Fibroblast of pulmonary artery (primary cell): Measurements from ENCODE around the gene DUOX1.

Source experiments
- DNase-seq: peaks from one replicate; pipeline ENCODE4 v3.0.0-alpha.2; 2010; ENCODE audit warnings: low read depth
- H3K4me3 ChIP-seq: replicated peaks from 2 replicates; pipeline ENCODE4 v1.5.1; 2011; ENCODE audit warnings: low read depth, mild to moderate bottlenecking, control low read depth, low read length, moderate library complexity
- TF ChIP-seq, protein P1 (sequence below): IDR thresholded peaks from 2 replicates; pipeline ENCODE4 v1.5.1; 2011; ENCODE audit warnings: mild to moderate bottlenecking, control low read depth, low read length, inconsistent platforms; ENCODE audit errors: missing control alignments

DUOX1 gene

DNA sequence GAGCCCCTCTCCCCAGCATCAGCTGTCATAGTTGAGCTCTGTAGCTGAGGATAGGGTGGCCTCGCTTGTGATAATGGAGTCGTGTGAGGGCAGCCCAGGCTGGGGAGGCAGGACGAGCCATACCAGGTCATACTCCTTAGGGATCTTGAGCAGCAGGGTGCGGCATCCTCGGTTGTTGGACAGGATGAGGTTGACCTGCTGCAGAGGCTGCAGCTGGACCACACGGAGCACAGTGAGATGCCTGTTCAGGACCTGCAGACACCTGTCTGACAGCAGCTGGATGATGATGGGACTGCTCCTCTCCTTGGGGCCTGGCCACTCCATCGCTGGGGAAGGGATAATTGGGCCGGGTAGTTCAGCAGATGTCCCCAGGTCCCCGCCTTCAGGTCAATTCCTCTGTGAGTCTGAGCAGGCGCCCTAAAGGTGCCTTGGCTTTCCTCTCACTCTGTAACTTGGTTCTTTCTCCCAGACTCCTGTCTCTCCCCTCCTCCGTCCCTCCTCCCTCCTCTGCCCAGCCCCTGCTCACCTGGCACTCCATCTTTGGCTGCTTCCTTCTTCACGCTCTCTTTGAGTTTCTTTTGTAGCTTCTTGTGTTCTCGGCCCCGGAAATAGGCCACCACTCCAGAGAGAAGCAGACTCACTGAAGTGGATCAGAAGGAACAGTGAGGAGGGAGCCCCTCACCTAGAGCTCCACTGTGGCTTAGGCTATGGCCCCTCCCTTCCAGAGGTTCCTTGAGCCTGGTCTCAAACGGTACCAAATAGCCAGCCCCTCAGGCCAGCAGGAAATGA is 23.6 kb upstream of the DUOX1 start:
- no peak overlapping the region for H3K4me3 ChIP-seq
- TF ChIP-seq, protein P1, sequence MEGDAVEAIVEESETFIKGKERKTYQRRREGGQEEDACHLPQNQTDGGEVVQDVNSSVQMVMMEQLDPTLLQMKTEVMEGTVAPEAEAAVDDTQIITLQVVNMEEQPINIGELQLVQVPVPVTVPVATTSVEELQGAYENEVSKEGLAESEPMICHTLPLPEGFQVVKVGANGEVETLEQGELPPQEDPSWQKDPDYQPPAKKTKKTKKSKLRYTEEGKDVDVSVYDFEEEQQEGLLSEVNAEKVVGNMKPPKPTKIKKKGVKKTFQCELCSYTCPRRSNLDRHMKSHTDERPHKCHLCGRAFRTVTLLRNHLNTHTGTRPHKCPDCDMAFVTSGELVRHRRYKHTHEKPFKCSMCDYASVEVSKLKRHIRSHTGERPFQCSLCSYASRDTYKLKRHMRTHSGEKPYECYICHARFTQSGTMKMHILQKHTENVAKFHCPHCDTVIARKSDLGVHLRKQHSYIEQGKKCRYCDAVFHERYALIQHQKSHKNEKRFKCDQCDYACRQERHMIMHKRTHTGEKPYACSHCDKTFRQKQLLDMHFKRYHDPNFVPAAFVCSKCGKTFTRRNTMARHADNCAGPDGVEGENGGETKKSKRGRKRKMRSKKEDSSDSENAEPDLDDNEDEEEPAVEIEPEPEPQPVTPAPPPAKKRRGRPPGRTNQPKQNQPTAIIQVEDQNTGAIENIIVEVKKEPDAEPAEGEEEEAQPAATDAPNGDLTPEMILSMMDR: no peak
- no peak for DNase-seq

DNA sequence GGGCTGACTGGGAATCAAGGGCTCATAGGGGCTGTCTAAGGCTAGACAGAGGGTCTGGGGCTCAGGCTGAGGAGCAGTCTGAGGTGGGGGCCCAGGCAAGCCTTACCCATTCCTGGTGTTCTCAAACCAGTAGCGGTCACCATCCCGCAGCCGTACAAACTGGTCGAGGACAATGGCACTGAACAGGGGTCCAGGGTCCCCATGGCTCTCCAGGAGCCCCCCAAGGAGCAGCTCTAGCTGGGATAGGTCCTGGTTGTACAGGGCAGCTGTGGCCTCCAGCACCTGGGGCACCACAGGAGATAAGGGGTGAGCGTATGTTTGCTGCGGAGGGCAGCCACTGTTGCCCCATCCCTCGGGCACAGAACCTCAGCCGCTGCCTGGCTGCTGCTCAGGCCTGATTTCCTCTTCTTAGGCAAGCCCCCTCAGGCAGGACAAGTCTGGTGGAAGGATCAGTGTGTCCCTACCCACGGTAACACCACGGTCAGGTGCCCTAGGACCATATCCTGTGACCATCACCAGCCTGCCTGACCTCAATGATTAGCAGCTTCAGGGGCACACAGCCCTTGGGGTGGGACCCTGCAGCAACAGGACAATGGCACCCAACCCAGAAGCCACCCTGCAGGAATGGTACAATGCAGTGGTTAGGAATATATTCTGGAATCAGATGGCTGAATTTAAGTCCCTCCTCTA is 21.7 kb upstream of the DUOX1 start:
- H3K4me3 ChIP-seq: no peak overlapping the region
- TF ChIP-seq, protein P1: no peak
- DNase-seq: no peak

- H3K4me3 ChIP-seq: no peak overlapping the region
- DNase-seq: no peak
- TF ChIP-seq, protein P1: no peak
Observed at GRCh38 chr15:45110256-45110820, 19.5 kb upstream of the DUOX1 start.

DNA sequence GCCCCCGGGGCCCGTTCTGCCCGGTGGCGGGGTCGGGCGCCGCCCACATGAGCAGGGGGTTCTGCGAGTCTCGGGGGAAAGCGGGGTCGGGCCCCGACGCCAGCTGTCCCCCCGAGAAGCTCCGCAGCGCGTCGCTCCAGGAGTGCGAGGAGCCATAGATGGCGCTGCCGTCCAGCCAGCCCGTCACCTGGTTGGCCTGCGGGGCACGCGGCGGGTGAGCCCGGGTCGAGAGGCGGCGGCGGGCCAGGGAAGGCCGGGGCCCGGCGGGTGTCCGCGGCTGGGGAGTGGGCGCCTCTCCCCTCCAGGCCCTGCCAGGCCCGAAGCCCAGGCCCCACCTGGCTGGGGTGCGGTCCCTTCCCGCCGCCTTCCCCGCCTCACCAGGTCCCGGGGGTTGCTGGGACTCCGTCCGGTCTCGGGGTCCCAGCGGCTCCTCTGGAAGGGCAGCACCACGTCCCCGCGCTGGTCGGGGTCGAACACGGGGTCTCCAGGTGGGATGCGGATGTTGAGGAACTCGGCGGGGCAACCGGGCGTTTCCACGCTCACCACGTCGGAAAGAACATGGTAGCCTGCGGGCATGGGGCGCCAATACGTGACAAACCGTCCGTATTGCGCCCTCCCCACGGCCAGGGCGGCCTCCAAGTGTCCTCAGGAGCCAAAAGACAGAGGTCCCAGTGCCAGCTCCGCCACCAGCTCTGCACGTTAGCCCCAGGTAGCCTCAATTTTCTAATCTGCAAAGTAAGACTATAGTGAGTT is 18.2 kb upstream of the DUOX1 start:
- H3K4me3 ChIP-seq: no peak overlapping the region
- no peak for DNase-seq
- TF ChIP-seq, protein P1: no peak

DNA sequence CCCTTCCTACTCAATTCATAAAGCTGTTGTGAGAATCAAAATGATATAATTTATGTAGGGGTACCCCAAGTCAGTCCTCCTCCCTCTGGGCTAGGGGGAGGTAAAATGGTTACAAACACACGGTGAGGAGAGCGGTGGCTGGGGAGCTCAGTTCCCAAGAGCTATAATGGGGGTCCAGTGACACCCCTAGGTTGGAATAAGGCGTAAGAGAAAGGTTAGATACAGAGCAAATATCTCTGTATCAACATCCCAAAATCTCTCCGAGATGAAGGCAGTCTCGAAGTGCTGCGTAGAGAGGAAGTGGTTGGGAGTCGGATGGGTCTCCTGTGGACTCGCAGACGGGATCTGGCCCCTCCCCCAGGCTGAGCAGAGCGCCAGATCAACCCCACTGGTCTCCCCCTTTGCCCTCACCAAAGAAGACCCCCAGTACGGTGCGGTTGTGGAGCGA is 17.6 kb upstream of the DUOX1 start:
- DNase-seq: no peak
- no peak overlapping the region for H3K4me3 ChIP-seq
- TF ChIP-seq, protein P1: no peak

DNA sequence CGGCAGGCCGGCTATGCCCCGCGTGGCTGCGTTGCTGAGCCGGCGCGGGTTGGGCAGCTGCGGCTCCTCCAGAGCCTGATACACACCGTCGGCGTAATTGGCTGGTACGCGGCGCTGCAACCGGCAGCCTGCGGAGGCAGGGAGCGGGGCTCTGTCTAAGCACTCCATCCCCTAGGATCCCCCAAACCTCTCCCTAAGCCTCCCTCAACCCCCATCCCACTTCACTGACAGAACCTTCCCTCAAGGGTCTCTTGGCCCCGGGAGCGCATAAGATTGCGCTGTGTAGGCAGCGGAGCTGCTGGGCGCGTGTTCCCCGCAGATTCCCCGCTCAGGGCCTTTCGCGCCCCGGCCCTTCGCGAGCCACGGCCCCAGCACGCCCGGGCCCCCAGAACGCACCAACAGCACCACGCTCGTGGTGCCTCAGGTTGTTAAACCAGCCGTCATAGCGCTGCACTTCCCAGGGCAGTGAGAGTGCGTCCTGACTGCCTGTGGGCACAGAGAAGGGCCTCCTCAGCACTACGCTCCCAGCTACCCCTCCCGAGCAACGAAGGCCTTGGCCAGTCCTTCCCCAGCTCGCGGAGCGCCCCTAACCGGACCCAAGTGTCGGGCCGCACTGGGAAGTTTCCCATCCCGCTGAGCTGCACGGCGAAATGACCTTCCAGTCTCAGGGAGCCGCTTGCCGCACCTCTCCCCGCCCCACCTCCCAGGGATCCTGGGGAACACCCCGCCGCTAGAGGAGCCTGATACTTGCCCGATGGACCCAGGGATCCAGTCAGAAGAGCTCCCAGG is 17.0 kb upstream of the DUOX1 start:
- no peak overlapping the region for H3K4me3 ChIP-seq
- TF ChIP-seq, protein P1: no peak
- no peak for DNase-seq
